HepG2 (cell line): ENCODE data around the gene RRAD. TPM values are rescaled to one million over a fixed set of nuclear protein-coding genes. Genes with fewer than 3 reads are reported as not detected.

Experiments
- BORCS8-MEF2B ChIP-seq: sonication (generic); formaldehyde crosslinking; IDR thresholded peaks from 2 replicates; pipeline ENCODE4 v1.8.0; 2022; ENCODE audit warnings: mild to moderate bottlenecking, missing genetic modification reagents
- KIAA2018 ChIP-seq: sonication (generic); formaldehyde crosslinking; IDR thresholded peaks from 2 replicates; pipeline ENCODE4 v1.5.0; 2020; ENCODE audit warnings: mild to moderate bottlenecking, missing genetic modification reagents, borderline replicate concordance
- RNF2 ChIP-seq: fragments of 450-650 bp; conservative IDR thresholded peaks from 2 replicates; pipeline ENCODE4 v1.6.1; 2016; ENCODE audit warnings: low read depth
- STAT6 ChIP-seq: sonication (generic); formaldehyde crosslinking; IDR thresholded peaks from 2 replicates; pipeline ENCODE4 v1.4.0; 2020; ENCODE audit warnings: missing genetic modification reagents, mild to moderate bottlenecking, borderline replicate concordance
- U2AF1 ChIP-seq: fragments of 200-400 bp; formaldehyde crosslinking; optimal IDR thresholded peaks from 2 replicates; pipeline ENCODE3; 2017; ENCODE audit warnings: mild to moderate bottlenecking, low read depth, low read length
- ZHX2 ChIP-seq, 2 experiments: sonication (generic) in 1 of 2; formaldehyde crosslinking in 1 of 2; IDR thresholded peaks; 2 replicates each; pipeline versions ENCODE4 v1.6.1 to v1.9.0; 2014 to 2022; ENCODE audit warnings: antibody characterized with exemption in 1 of 2, borderline replicate concordance in 1 of 2, inconsistent platforms in 1 of 2, low read depth in 1 of 2, missing genetic modification reagents in 1 of 2
- ZNF296 ChIP-seq: sonication (generic); formaldehyde crosslinking; conservative IDR thresholded peaks from 2 replicates; pipeline ENCODE4 v1.5.0; 2020; ENCODE audit warnings: mild to moderate bottlenecking, missing genetic modification reagents
- ZSCAN5A ChIP-seq: sonication (generic); formaldehyde crosslinking; IDR thresholded peaks from 2 replicates; pipeline ENCODE4 v1.8.0; 2022; ENCODE audit warnings: mild to moderate bottlenecking, missing genetic modification reagents, borderline replicate concordance
- polyA plus RNA-seq, 8 experiments: library from polyadenylated mRNA; depleted of rRNA in 3 of 8; stranded (reverse) in 7 of 8; unstranded in 1 of 8; fragments of >200 nt; fragmentation: Illumina TruSeq in 4 of 8; extraction: Trizol in 4 of 8; gene quantifications; 2 replicates each; pipeline versions ENCODE4 v1.2.1 to v1.2.3, GENCODE V29; 2011 to 2016; ENCODE audit warnings: low read depth in 4 of 8, missing spikeins in 1 of 8, mixed read lengths in 1 of 8; ENCODE audit not compliant: insufficient read depth in 1 of 8
- total RNA-seq, 5 experiments: library from RNA; depleted of rRNA; stranded (reverse); fragments of >200 nt; fragmentation: Illumina TruSeq; extraction: Trizol; gene quantifications; 2 replicates each; pipeline ENCODE4 v1.2.3, GENCODE V29; 2016; ENCODE audit warnings: low read depth in 1 of 5

Gene RRAD
- total and polyA plus RNA-seq, 2 of the 13 experiments (the other 11 are each of a cell fraction or from before 2014, with no cell fraction given), result 0.80 to 1.1 TPM

DNA sequence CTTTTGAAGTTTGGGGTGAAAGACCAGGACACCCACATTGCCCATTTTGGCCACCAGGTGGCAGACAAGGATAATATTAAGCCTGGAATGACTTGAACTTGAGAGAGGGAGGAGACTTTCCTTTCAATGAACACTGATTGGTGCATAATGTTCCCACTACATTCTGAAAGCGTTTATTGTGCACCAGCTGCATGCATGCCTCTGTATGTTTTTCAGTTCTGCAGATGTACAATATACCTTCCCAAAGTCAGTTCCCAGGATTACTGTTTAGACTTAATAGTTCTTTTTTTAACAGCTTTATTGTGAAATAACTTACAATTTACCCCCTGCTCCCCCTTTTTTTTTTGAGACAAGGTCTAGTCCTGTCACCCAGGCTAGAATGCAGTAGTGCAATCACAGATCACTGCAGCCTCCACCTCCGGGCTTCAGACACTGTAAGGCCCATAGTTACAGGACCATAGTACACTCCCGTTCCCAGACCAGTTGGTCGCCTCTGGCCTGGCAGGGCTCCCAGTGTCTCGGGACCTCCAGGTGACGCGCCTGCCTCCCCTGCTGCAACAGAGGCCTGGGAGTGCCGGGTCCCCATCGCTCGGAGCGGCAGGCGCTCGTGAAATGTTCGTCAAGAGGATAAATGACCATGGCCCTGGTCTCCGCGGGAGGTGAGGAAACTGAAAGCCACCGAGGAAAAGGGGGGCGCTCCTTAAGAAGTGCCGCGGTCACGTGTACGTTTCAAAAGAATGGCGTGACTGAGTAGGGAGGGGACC is 22.1 kb upstream of the RRAD start (continued):
- TF ChIP-seq ZSCAN5A (CRISPR knock-in tag) (no peak), BORCS8-MEF2B (CRISPR knock-in tag) (no peak), U2AF1 (no peak), STAT6 (CRISPR knock-in tag) (no peak), RNF2 (no peak), ZHX2 (IDR thresholded peaks at IDR 0.05; ENCODE audit: low read depth) (no peak), ZHX2 (CRISPR knock-in tag; IDR thresholded peaks at IDR 0.05; ENCODE audit: borderline replicate concordance) (no peak), ZNF296 (CRISPR knock-in tag) (no peak), KIAA2018 (CRISPR knock-in tag) (no peak)
